OCI-LY7 (cell line): ENCODE data around the gene TP53INP2. TPM values are rescaled to one million over a fixed set of nuclear protein-coding genes. Genes with fewer than 3 reads are reported as not detected.

Experiments
- BruUV-seq: library from RNA; stranded (reverse); fragments of 400-500 nt; replicated peaks from 2 replicates; lab custom pipeline; 2021; lab: Mats Ljungman, UMichigan
- CTCF ChIA-PET: fragments of 300-600 bp; sonication (Branson Sonifier 250); formaldehyde crosslinking; loops from one replicate; lab custom pipeline; 2022; ENCODE audit warnings: antibody characterized with exemption; ENCODE audit not compliant: unreplicated experiment; lab: Charles Lee
- POLR2A ChIA-PET: fragments of 300-600 bp; sonication (Branson Sonifier 250); formaldehyde crosslinking; loops from one replicate; lab custom pipeline; 2022; ENCODE audit warnings: antibody characterized with exemption; lab: Charles Lee
- DNase-seq: peaks from one replicate; pipeline ENCODE4 v3.0.0-alpha.2; 2015; ENCODE audit warnings: low spot score
- H2AFZ ChIP-seq: fragments of 200-600 bp; sonication (generic), shearing (Covaris generic); 2 replicates; pipeline ENCODE4 v1.6.1; 2014; ENCODE audit warnings: mild to moderate bottlenecking, antibody characterized with exemption, low read length, moderate library complexity
- H3K27ac ChIP-seq: fragments of 200-600 bp; sonication (generic); 2 replicates; pipeline ENCODE4 v1.5.1; 2014; ENCODE audit warnings: mixed run types, low read depth, mild to moderate bottlenecking, moderate library complexity, low read length, inconsistent platforms; ENCODE audit not compliant: poor library complexity, severe bottlenecking
- H3K36me3 ChIP-seq: fragments of 200-600 bp; sonication (generic); 2 replicates; pipeline ENCODE4 v1.6.1; 2014; ENCODE audit warnings: mild to moderate bottlenecking, antibody characterized with exemption, low read length, moderate library complexity, mixed read lengths; ENCODE audit not compliant: insufficient read depth
- H3K4me1 ChIP-seq: fragments of 200-600 bp; sonication (generic); 2 replicates; pipeline ENCODE4 v1.5.1; 2014; ENCODE audit warnings: mild to moderate bottlenecking, low read length; ENCODE audit not compliant: insufficient read depth, poor library complexity, severe bottlenecking
- H3K4me2 ChIP-seq: fragments of 200-600 bp; sonication (generic); 2 replicates; pipeline ENCODE4 v1.6.1; 2014; ENCODE audit warnings: mild to moderate bottlenecking, low read length
- H3K4me3 ChIP-seq: fragments of 200-600 bp; sonication (generic); 2 replicates; pipeline ENCODE4 v1.5.1; 2014; ENCODE audit warnings: mild to moderate bottlenecking, low read depth, low read length; ENCODE audit not compliant: poor library complexity, severe bottlenecking
- H3K79me2 ChIP-seq: fragments of 200-600 bp; sonication (generic); 2 replicates; pipeline ENCODE4 v1.6.1; 2016; ENCODE audit warnings: low read depth, mild to moderate bottlenecking, low read length, moderate library complexity, mixed read lengths; ENCODE audit not compliant: insufficient read depth
- H3K9me2 ChIP-seq: fragments of 200-600 bp; sonication (generic); 2 replicates; pipeline ENCODE4 v1.6.1; 2016; ENCODE audit warnings: mild to moderate bottlenecking, low read length, mixed read lengths; ENCODE audit not compliant: insufficient read depth
- H3K9me3 ChIP-seq: fragments of 200-600 bp; sonication (generic); 2 replicates; pipeline ENCODE4 v1.6.1; 2014; ENCODE audit warnings: mild to moderate bottlenecking, mixed run types, low read length, mixed read lengths
- H4K20me1 ChIP-seq: fragments of 200-600 bp; sonication (generic); 2 replicates; pipeline ENCODE4 v1.6.1; 2014; ENCODE audit warnings: mild to moderate bottlenecking, antibody characterized with exemption, low read length, moderate library complexity, mixed read lengths; ENCODE audit not compliant: insufficient read depth
- EZH2phosphoT487 ChIP-seq: fragments of 200-600 bp; sonication (generic); IDR thresholded peaks from 2 replicates; pipeline ENCODE4 v1.6.1; 2018; ENCODE audit warnings: low read depth, borderline replicate concordance, mild to moderate bottlenecking, mixed run types, antibody characterized with exemption, low read length, moderate library complexity, mixed read lengths
- intact Hi-C: fragments of 100-400 bp; cut with micrococcal nuclease; formaldehyde crosslinking; loops from one replicate; pipeline ENCODE4 v1.10.0; 2022; ENCODE audit not compliant: unreplicated experiment
- total RNA-seq, 2 experiments: library from RNA; depleted of rRNA in 1 of 2; stranded (reverse); fragments of >200 nt in 1 of 2; shearing (Covaris generic) in 1 of 2; gene quantifications; 2 replicates each; pipeline ENCODE4 v1.2.3, GENCODE V29; 2014 to 2022
- TF ChIP-seq, protein P1 (sequence below): fragments of 200-600 bp; sonication (generic); conservative IDR thresholded peaks from 2 replicates; pipeline ENCODE4 v1.5.1; 2014; ENCODE audit warnings: mild to moderate bottlenecking, antibody characterized with exemption, low read length, moderate library complexity, mixed read lengths

The TP53INP2 gene
- total RNA-seq, 2 experiments from 2014 or later: 0.73 to 7.9 TPM

DNA sequence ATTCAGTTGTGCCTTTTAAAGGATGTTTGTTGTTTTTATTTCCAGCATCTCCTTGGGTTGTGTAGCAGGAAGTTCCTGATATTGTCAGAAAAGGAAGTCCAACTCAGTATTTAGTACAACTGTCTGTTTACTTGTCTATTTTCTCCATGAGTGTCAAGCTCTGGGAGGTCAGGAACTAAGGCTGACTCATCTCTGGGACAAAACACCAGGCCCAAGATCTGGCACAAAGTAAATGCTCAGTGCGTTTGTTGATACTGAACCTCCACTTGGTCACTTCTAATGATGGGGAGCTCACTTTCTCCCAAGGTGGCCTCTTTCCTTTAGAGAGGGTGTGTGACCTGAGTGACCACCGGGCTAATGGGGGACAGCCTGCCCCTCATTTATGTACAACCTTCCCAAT is 14.7 kb upstream of the TP53INP2 start:
- BruUV-seq: no TSS peak
- Histone ChIP-seq H3K4me2 (no peak overlapping the region), H3K4me3 (no peak overlapping the region), H3K4me1 (no peaks in the 10 kb centered on the region), H3K27ac (no peak overlapping the region), H3K9me3 (no peaks in the 10 kb centered on the region), H3K79me2 (no peaks in the 10 kb centered on the region), H2AFZ (no peak overlapping the region), H3K9me2 (no peaks in the 10 kb centered on the region), H4K20me1 (no peaks in the 10 kb centered on the region), H3K36me3 (no peaks in the 10 kb centered on the region)
- no peak for TF ChIP-seq EZH2phosphoT487
- TF ChIP-seq, protein P1, sequence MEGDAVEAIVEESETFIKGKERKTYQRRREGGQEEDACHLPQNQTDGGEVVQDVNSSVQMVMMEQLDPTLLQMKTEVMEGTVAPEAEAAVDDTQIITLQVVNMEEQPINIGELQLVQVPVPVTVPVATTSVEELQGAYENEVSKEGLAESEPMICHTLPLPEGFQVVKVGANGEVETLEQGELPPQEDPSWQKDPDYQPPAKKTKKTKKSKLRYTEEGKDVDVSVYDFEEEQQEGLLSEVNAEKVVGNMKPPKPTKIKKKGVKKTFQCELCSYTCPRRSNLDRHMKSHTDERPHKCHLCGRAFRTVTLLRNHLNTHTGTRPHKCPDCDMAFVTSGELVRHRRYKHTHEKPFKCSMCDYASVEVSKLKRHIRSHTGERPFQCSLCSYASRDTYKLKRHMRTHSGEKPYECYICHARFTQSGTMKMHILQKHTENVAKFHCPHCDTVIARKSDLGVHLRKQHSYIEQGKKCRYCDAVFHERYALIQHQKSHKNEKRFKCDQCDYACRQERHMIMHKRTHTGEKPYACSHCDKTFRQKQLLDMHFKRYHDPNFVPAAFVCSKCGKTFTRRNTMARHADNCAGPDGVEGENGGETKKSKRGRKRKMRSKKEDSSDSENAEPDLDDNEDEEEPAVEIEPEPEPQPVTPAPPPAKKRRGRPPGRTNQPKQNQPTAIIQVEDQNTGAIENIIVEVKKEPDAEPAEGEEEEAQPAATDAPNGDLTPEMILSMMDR: no peak
- ChIA-PET POLR2A (interaction anchor here (0.6 kb wide), 2 partner anchors 41 to 364 kb away, joined by 3 to 4 read pairs; no protein-coding TSS in a partner anchor), CTCF (interaction anchor here (0.5 kb wide), 1 partner anchor 245 kb away, joined by 4 read pairs; no protein-coding TSS in a partner anchor)
- intact Hi-C loops: no loop called here
- no peak for DNase-seq

DNA sequence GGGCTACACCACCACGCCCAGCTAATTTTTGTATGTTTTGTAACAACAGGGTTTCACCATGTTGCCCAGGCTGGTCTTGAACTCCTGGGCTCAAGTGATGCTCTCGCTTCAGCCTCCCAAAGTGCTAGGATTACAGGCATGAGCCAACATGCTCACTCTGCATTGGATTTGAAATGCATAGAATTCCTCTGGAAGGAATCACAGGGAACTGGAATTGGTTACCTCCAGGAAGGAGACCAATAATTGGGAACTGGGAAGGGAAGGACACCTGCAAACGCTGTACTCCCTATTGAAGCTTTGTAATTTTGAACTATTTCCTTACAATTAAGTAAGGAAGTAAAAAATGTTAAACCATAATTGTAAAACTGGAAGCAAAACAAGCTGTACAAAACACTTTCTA is 12.3 kb upstream of the TP53INP2 start:
- intact Hi-C loops: no loop called here

DNA sequence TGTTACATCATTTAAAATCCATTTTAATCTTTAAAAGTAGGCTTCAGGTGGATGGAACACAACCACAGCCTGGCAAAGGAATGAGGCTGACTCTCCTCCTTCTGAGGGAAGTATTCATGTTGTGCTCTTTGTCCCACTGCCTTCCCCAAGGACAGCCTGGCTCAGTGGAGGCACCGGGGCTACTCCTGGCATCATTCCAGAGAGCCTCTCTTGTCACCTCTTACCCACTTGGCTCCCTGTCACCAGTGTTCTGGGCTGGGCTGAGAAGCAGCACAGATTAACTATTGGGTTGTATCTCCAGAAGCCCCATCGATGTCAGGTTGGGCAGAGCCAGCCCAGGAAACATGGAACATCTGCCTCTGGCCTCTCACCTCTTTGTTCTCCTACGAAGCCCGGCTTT is 10.7 kb upstream of the TP53INP2 start:
- no peaks in the 10 kb centered on the region for H3K36me3 ChIP-seq
- H3K79me2 ChIP-seq: no peaks in the 10 kb centered on the region
- H4K20me1 ChIP-seq: no peaks in the 10 kb centered on the region
- no peak overlapping the region for H3K4me2 ChIP-seq
- POLR2A ChIA-PET: no interaction called here
- CTCF ChIA-PET: no interaction called here
- H2AFZ ChIP-seq: no peak overlapping the region
- H3K9me2 ChIP-seq: no peaks in the 10 kb centered on the region
- H3K9me3 ChIP-seq: no peaks in the 10 kb centered on the region
- no TSS peak for BruUV-seq
- intact Hi-C loops: no loop called here
- H3K27ac ChIP-seq: no peak overlapping the region
- no peak for TF ChIP-seq EZH2phosphoT487
- TF ChIP-seq, protein P1: no peak
- H3K4me3 ChIP-seq: no peak overlapping the region
- DNase-seq: no peak
- no peaks in the 10 kb centered on the region for H3K4me1 ChIP-seq

More for the DNA sequence above, 12.3 kb upstream of the TP53INP2 start:
- no peak overlapping the region for H2AFZ ChIP-seq
- no peak overlapping the region for H3K4me3 ChIP-seq
- no peaks in the 10 kb centered on the region for H3K9me2 ChIP-seq
- H3K4me1 ChIP-seq: no peaks in the 10 kb centered on the region
- no TSS peak for BruUV-seq
- DNase-seq: no peak
- H3K9me3 ChIP-seq: no peaks in the 10 kb centered on the region
- no peak overlapping the region for H3K27ac ChIP-seq
- no peak for TF ChIP-seq EZH2phosphoT487
- TF ChIP-seq, protein P1: no peak
- ChIA-PET CTCF (no interaction called here), POLR2A (interaction anchor here (0.6 kb wide), 1 partner anchor 9 kb away, joined by 3 read pairs; no protein-coding TSS in a partner anchor)
- H4K20me1 ChIP-seq: no peaks in the 10 kb centered on the region
- no peak overlapping the region for H3K4me2 ChIP-seq
- H3K36me3 ChIP-seq: no peaks in the 10 kb centered on the region
- H3K79me2 ChIP-seq: no peaks in the 10 kb centered on the region
